Measurements from ENCODE around the gene ATG16L1.

DNA sequence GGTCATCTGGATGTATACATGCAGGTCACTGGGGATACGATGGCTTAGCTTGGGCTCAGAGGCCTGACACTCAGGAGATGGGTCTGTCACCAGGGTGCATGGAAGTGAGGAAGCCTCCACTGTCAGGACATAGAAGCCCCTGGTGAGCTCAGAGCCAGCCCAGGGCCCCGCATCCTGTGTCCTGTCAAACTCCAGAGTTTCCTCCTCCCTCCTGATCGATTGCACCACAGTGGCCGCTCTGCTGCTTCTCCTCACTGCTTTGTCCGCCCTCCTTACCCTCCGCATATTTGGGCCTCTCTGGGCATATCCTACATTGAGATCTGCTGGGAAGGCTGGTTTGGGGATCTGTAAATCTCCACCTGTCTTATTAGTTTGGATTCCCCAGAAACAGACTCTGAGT is 37.5 kb upstream of the ATG16L1 start:
- TF ChIP-seq, protein P1, sequence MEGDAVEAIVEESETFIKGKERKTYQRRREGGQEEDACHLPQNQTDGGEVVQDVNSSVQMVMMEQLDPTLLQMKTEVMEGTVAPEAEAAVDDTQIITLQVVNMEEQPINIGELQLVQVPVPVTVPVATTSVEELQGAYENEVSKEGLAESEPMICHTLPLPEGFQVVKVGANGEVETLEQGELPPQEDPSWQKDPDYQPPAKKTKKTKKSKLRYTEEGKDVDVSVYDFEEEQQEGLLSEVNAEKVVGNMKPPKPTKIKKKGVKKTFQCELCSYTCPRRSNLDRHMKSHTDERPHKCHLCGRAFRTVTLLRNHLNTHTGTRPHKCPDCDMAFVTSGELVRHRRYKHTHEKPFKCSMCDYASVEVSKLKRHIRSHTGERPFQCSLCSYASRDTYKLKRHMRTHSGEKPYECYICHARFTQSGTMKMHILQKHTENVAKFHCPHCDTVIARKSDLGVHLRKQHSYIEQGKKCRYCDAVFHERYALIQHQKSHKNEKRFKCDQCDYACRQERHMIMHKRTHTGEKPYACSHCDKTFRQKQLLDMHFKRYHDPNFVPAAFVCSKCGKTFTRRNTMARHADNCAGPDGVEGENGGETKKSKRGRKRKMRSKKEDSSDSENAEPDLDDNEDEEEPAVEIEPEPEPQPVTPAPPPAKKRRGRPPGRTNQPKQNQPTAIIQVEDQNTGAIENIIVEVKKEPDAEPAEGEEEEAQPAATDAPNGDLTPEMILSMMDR (IDR thresholded peaks at IDR 0.05) = no peak
- TF ChIP-seq EP300 (IDR thresholded peaks at IDR 0.05) = no peak
